AG09309 (cell line): ENCODE results near the gene INTS6.

Experiments
- DNase-seq: peaks from one replicate; pipeline ENCODE4 v3.0.0-alpha.2; 2010; ENCODE audit warnings: low read depth
- H3K4me3 ChIP-seq: 2 replicates; pipeline ENCODE4 v1.5.1; 2011; ENCODE audit warnings: mild to moderate bottlenecking, low read depth, low read length, moderate library complexity; ENCODE audit not compliant: control insufficient read depth
- CTCF ChIP-seq: IDR thresholded peaks from 2 replicates; pipeline ENCODE4 v1.5.1; 2011; ENCODE audit warnings: mild to moderate bottlenecking, low read depth, low read length, inconsistent platforms; ENCODE audit not compliant: insufficient read depth, control insufficient read depth; ENCODE audit errors: missing control alignments

The INTS6 gene

GRCh38 chr13:51313619-51314018 lies 139.2 kb downstream of the INTS6 start:
- TF ChIP-seq CTCF: no peak
- DNase-seq: no peak
- H3K4me3 ChIP-seq: no peak overlapping the region

- no peak overlapping the region for H3K4me3 ChIP-seq
- no peak for TF ChIP-seq CTCF
- no peak for DNase-seq
Observed at GRCh38 chr13:51311957-51312520, 140.8 kb downstream of the INTS6 start.
